ENCODE measurements around the gene SEC63. TPM values are rescaled to one million over a fixed set of nuclear protein-coding genes. Genes with fewer than 3 reads are reported as not detected.

Gene SEC63
- polyA plus RNA-seq, 1 of the 3 experiments (the other 2 are of a cell fraction): 13.2 TPM

DNA sequence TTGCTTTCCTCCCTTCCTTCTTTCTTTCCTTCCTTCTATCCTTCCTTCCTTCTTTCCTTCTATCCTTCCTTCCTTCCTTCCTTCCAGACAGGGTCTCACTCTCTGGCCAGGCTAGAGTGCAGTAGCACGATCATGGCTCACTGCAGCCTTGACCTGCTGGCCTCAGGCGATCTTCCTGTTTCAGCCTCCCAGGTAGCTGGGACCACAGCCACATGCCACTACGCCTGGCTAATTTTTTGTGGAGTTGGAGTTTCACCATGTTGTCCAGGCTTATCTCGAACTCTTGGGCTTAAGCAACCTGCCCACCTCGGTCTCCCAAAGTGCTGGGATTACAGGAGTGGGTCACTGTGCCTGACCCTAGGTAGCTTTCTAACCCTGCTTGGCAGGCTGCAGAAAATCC, 12.2 kb upstream of the SEC63 start:
- 81% methylated on average over 4 of the region's 5 CpGs for WGBS (ENCODE audit: low lambda C conversion rate)

More for the DNA sequence above, 12.2 kb upstream of the SEC63 start:
- Histone ChIP-seq H3K9ac (no peak overlapping the region), H3K79me2 (ENCODE audit: insufficient read depth) (no peaks in the 10 kb centered on the region), H3K27me3 (ENCODE audit: insufficient read depth) (no peaks in the 10 kb centered on the region), H3K27ac (ENCODE audit: low read depth in 2 of 2, low read length in 1 of 2) (no peak overlapping the region), H4K20me1 (ENCODE audit: insufficient read depth) (no peaks in the 10 kb centered on the region), H3K4me2 (no peak overlapping the region), H2AFZ (ENCODE audit: low read depth) (no peak overlapping the region), H3K9me2 (no peaks in the 10 kb centered on the region), H3K36me3 (replicated peaks in 1 of 2; ENCODE audit: control insufficient read depth in 1 of 2, insufficient read depth in 2 of 2, low read length in 1 of 2) (no peaks in the 10 kb centered on the region), H3K9me3 (no peaks in the 10 kb centered on the region), H3K4me1 (ENCODE audit: control insufficient read depth in 1 of 2, insufficient read depth in 2 of 2, low read depth in 1 of 2, low read length in 1 of 2) (peaks cover 0 to 8% of the 10 kb centered on the region in 2 experiments; a peak in 2 of 4 replicates), H3K4me3 (ENCODE audit: low read depth in 2 of 2, low read length in 1 of 2) (no peak overlapping the region), H3F3A (replicated peaks; ENCODE audit: insufficient read depth) (no peaks in the 10 kb centered on the region)
- DNase-seq: no peak
- POLR2A ChIA-PET: no interaction called here
- CTCF ChIA-PET: interaction anchor here (1.1 to 1.2 kb wide), 2 partner anchors 10 to 11 kb away, joined by 3 to 4 read pairs; no protein-coding TSS in a partner anchor
- TF ChIP-seq EP300 (IDR thresholded peaks at IDR 0.05; ENCODE audit: borderline replicate concordance in 1 of 2, low read depth in 1 of 2, low read length in 1 of 2) (no peak), RCOR1 (IDR thresholded peaks at IDR 0.05; ENCODE audit: low read length) (no peak), CTCF (IDR thresholded peaks at IDR 0.05) (no peak), YY1 (IDR thresholded peaks at IDR 0.05; ENCODE audit: low read depth) (no peak), RXRA (IDR thresholded peaks at IDR 0.05; ENCODE audit: borderline replicate concordance, low read depth) (no peak), IRF3 (IDR thresholded peaks at IDR 0.05; ENCODE audit: low read depth, low read length) (no peak), TCF12 (IDR thresholded peaks at IDR 0.05) (no peak), TAF1 (IDR thresholded peaks at IDR 0.05; ENCODE audit: borderline replicate concordance, low read depth, low read length) (no peak), USF2 (IDR thresholded peaks at IDR 0.05; ENCODE audit: borderline replicate concordance, low read depth, low read length) (no peak)
- TF ChIP-seq, protein P1, sequence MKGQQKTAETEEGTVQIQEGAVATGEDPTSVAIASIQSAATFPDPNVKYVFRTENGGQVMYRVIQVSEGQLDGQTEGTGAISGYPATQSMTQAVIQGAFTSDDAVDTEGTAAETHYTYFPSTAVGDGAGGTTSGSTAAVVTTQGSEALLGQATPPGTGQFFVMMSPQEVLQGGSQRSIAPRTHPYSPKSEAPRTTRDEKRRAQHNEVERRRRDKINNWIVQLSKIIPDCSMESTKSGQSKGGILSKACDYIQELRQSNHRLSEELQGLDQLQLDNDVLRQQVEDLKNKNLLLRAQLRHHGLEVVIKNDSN (IDR thresholded peaks at IDR 0.05; ENCODE audit: borderline replicate concordance, low read depth): no peak
- TF ChIP-seq, protein P2, sequence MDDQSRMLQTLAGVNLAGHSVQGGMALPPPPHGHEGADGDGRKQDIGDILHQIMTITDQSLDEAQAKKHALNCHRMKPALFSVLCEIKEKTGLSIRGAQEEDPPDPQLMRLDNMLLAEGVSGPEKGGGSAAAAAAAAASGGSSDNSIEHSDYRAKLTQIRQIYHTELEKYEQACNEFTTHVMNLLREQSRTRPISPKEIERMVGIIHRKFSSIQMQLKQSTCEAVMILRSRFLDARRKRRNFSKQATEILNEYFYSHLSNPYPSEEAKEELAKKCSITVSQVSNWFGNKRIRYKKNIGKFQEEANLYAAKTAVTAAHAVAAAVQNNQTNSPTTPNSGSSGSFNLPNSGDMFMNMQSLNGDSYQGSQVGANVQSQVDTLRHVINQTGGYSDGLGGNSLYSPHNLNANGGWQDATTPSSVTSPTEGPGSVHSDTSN (IDR thresholded peaks at IDR 0.05): no peak

Measured in SK-N-SH (cell line).